H1 (cell line): ENCODE results near the gene ZSWIM7.

ENCODE experiments used
- CTCF ChIP-seq, 3 experiments: IDR thresholded peaks; 1 replicate in 2 of 3; 2 replicates in 1 of 3; pipeline versions ENCODE4 v1.5.1 to v1.6.1; 2011; ENCODE audit warnings: low read length in 3 of 3, mild to moderate bottlenecking in 3 of 3, inconsistent platforms in 2 of 3, low read depth in 1 of 3, moderate library complexity in 1 of 3; ENCODE audit not compliant: insufficient read depth in 1 of 3; ENCODE audit errors: control extremely low read depth in 1 of 3
- EP300 ChIP-seq, 2 experiments: IDR thresholded peaks; 1 replicate in 1 of 2; 2 replicates in 1 of 2; pipeline ENCODE4 v1.6.1; 2011 to 2012; ENCODE audit warnings: low read depth in 2 of 2, low read length in 2 of 2, mild to moderate bottlenecking in 2 of 2, borderline replicate concordance in 1 of 2, inconsistent platforms in 1 of 2, moderate library complexity in 1 of 2
- EZH2 ChIP-seq: fragments of 200-600 bp; sonication (generic); IDR thresholded peaks from 2 replicates; pipeline ENCODE4 v1.7.1; 2012; ENCODE audit warnings: low read depth, mild to moderate bottlenecking, moderate library complexity, low read length, inconsistent platforms; ENCODE audit not compliant: severe bottlenecking
- JUND ChIP-seq: IDR thresholded peaks from 2 replicates; pipeline ENCODE4 v1.6.1; 2011; ENCODE audit warnings: mild to moderate bottlenecking, improper control_type of control experiment, low read length
- SUZ12 ChIP-seq: fragments of 200-600 bp; sonication (generic); IDR thresholded peaks from 2 replicates; pipeline ENCODE4 v1.6.1; 2012; ENCODE audit warnings: mild to moderate bottlenecking, inconsistent platforms, low read length, moderate library complexity, mixed read lengths
- TBP ChIP-seq: IDR thresholded peaks from 2 replicates; pipeline ENCODE4 v1.6.1; 2011; ENCODE audit warnings: low read depth, low read length, improper control_type of control experiment
- YY1 ChIP-seq: IDR thresholded peaks from 2 replicates; pipeline ENCODE4 v1.6.1; 2011; ENCODE audit warnings: low read depth, mild to moderate bottlenecking, low read length

- TF ChIP-seq EP300 (IDR thresholded peaks at IDR 0.05; ENCODE audit: borderline replicate concordance in 1 of 2, low read depth in 2 of 2, low read length in 2 of 2): no peak
- TF ChIP-seq CTCF (IDR thresholded peaks at IDR 0.05; ENCODE audit: control extremely low read depth in 1 of 3, insufficient read depth in 1 of 3, low read depth in 1 of 3, low read length in 3 of 3): no peak
- TF ChIP-seq TBP: no peak
- no peak for TF ChIP-seq JUND
- TF ChIP-seq YY1: no peak
- TF ChIP-seq SUZ12: no peak
- no peak for TF ChIP-seq EZH2
Measured at GRCh38 chr17:15957608-15958307, 41.7 kb downstream of the ZSWIM7 start.
